GM19463 (cell line): ENCODE results near the gene STXBP6.
"Not testable (repeated sequence)": the region's sequence is repeated elsewhere in the genome, so short reads cannot be mapped to it uniquely, and the experiment has no call there.

ENCODE experiments used
- ATAC-seq: cut with Tn5 transposase; IDR thresholded peaks from one replicate; pipeline ENCODE4 v1.9.1; 2021; ENCODE audit warnings: mild to moderate bottlenecking, moderate library complexity; ENCODE audit not compliant: unreplicated experiment

The STXBP6 gene

GRCh38 chr14:24839617-24840203 is 210.2 kb downstream of the STXBP6 start:
- no peak for ATAC-seq

- ATAC-seq: no peak
Observed at GRCh38 chr14:24838945-24839616, 210.9 kb downstream of the STXBP6 start.

GRCh38 chr14:24837280-24838046 is 212.5 kb downstream of the STXBP6 start:
- ATAC-seq: no peak

- ATAC-seq: not testable (repeated sequence)
Observed at GRCh38 chr14:24836324-24836723, 213.6 kb downstream of the STXBP6 start.

GRCh38 chr14:24834956-24835355 is 215.0 kb downstream of the STXBP6 start:
- no peak for ATAC-seq

- ATAC-seq: no peak
Observed at GRCh38 chr14:24833385-24833784, 216.6 kb downstream of the STXBP6 start.

GRCh38 chr14:24831677-24832076 is 218.3 kb downstream of the STXBP6 start:
- no peak for ATAC-seq

- no peak for ATAC-seq
Observed at GRCh38 chr14:24829862-24830261, 220.1 kb downstream of the STXBP6 start.

GRCh38 chr14:24828486-24828885 is 221.5 kb downstream of the STXBP6 start:
- ATAC-seq: no peak

GRCh38 chr14:24826390-24826789 is 223.6 kb downstream of the STXBP6 start:
- ATAC-seq: no peak

- ATAC-seq: no peak
Observed at GRCh38 chr14:24820616-24821015, 229.3 kb downstream of the STXBP6 start.

- ATAC-seq: no peak
Observed at GRCh38 chr14:24818823-24819341, 231.1 kb downstream of the STXBP6 start.

GRCh38 chr14:24818058-24818822 is 231.7 kb downstream of the STXBP6 start:
- no peak for ATAC-seq

GRCh38 chr14:24817212-24818057 is 232.5 kb downstream of the STXBP6 start:
- no peak for ATAC-seq

GRCh38 chr14:24816929-24817211 is 233.1 kb downstream of the STXBP6 start:
- no peak for ATAC-seq

GRCh38 chr14:24816011-24816928 is 233.7 kb downstream of the STXBP6 start:
- ATAC-seq: no peak

GRCh38 chr14:24815543-24815942 is 234.4 kb downstream of the STXBP6 start:
- ATAC-seq: no peak

GRCh38 chr14:24814944-24815343 is 235.0 kb downstream of the STXBP6 start:
- ATAC-seq: no peak

- ATAC-seq: no peak
Observed at GRCh38 chr14:24814346-24814745, 235.6 kb downstream of the STXBP6 start.
